DMS79 treated with DMSO at 0.1 percent for 48 hours (cell line): ENCODE measurements around the gene TTYH3.
"Not testable (repeated sequence)": the region's sequence is repeated elsewhere in the genome, so short reads cannot be mapped to it uniquely, and the experiment has no call there.

ENCODE experiments used
- DNase-seq: peaks from one replicate; lab custom pipeline; 2025; lab: John Stamatoyannopoulos, UW

Gene TTYH3

GRCh38 chr7:2688409-2689342, 56.9 kb downstream of the TTYH3 start:
- DNase-seq = no peak

- no peak for DNase-seq
These were observed 57.6 kb downstream of the TTYH3 start for GRCh38 chr7:2689343-2689847.

- DNase-seq = no peak
These were observed 58.3 kb downstream of the TTYH3 start for GRCh38 chr7:2689951-2690705.

DNA sequence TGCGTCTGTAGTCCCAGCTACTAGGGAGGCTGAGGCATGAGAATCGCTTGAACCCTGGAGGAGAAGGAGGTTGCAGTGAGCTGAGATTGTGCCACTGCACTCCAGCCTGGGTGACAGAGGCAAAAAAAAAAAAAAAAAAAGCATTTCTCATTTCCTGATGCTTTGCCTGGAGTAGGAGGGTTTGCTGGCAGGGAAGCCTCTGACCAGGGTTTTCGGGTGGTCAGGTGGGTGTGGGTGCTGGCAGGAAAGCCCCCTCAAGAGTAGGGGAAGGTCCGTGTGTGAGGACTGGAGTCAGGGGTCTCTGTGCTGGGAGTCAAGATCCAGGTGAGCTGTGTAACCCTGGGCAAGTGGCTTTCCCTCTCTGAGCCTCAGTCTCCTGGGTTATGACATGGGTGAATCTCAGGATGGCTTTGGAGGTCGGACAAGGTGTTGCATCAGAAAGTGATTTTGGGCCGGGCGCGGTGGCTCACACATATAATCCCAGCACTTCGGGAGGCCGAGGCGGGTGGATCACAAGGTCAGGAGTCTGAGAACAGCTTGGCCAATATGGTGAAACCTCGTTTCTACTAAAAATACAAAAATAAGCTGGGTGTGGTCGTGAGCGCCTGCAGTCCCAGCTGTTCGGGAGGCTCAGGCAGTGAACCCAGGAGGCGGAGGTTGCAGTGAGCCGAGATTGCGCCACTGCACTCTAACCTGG, 59.4 kb downstream of the TTYH3 start:
- no peak for DNase-seq

DNA sequence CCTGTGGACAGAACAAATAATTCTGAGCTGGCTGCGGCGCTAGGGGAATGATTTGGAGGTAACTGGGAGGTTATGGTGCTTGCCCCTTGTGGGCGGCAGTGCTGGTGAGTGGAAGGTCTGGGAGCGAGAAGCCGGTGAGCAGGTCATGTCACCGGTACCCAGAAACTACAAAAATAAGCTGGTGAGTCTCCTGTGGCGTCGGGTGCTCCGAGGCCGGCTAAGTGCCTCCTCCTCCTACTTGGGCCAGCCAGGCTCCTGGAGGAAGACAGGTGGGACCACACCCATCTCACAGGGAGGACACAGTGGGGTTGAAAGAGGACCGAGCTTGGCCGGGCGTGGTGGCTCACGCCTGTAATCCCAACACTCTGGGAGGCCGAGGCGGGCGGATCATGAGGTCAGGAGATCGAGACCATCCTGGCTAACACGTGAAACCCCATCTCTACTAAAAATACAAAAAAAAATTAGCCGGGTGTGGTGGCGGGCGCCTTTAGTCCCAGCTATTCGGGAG, 60.2 kb downstream of the TTYH3 start:
- DNase-seq = not testable (repeated sequence)

DNA sequence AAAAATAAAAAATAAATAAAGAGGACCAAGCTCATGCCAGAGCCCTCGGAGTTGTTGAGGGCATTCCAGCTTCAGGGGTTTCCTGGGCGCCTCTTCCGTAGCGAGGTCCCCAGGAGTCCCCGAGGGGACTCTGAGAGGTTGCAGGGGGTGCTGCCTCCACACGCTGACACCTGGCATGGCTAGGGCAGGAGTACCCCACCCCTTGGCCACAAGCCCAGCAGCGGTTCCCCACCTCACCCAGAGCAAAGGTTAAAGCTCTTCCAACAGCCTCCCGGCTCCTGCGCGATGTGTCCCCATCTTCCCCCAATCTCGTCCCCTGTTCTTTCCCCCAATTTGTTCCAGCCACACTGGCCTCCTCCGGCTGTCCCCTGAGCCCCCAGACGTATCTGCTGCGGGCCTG, 60.8 kb downstream of the TTYH3 start:
- no peak for DNase-seq

DNA sequence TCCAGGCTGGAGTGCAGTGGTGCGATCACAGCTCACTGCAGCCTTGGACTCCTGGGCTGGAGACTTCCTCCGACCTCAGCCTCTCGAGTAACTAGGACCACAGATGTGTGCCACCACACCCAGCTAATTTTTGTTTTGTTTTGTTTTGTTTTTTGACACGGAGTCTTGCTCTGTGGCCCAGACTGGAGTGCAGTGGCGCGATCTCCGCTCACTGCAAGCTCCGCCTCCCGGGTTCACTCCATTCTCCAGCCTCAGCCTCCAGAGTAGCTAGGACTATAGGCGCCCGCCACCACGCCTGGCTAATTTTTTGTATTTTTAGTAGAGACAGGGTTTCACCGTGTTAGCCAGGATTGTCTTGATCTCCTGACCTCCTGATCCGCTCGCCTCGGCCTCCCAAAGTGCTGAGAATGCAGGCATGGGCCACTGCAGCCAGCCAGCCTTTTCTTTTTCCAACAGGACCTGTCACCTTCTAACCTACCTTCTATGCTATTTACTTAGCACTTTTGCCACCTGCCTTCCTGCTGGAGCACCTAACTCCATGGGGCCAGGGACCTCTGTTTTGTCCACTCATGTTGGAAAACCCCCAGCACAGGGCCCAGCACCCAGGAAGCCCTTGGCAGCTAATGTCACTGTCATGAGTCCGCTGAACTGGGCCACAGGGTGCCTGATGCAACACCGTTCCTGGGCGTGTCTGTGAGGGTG, 61.8 kb downstream of the TTYH3 start:
- not testable (repeated sequence) for DNase-seq

DNA sequence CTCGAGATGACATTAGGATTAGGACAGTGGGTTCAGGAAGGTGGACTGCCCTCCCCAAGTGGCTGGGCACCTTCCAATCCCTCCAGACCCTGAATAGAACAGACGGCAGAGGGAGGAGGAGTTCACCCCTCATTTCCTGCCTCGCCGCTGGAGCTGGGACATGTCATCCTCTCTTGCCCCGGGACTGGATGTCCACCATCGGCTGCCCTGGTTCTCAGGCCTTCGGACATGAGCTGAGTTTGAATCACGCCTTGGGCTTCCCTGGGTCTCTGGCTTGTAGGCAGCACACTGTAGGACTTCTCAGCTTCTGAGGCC, 62.3 kb downstream of the TTYH3 start:
- DNase-seq = not testable (repeated sequence)

DNA sequence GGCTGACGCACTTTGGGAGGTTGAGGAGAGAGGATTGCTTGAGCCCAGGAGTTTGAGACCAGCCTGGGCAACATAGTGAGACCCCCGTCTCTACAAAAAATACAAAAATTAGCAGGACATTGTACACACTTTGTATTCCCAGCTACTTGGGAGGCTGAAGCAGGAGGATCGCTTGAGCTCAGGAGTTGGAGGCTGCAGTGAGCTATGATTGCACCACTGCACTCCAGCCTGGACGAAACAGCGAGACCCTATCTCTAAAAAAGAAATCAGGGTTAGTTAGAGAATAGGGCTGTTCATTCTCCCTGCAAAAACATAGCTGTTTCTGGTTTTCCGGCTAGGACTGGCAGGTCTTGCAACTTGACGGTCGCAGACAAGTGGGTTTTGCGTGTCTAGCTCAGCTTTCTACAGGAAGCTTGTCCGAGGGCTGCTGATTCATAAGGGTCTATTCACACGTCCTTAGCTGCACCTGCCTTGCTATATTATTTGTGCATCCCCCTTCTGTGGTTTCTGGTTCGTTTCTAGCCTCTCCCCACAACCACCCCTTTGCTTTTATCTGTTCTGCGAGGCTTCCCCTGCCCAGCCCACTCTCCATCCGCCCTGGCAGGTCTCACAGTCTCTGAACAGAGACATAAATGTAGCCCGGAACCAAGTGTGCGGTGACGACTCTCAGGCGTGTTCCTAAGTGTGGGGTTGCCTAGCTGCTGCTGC, 66.9 kb downstream of the TTYH3 start:
- DNase-seq = peak; percentile 74

DNA sequence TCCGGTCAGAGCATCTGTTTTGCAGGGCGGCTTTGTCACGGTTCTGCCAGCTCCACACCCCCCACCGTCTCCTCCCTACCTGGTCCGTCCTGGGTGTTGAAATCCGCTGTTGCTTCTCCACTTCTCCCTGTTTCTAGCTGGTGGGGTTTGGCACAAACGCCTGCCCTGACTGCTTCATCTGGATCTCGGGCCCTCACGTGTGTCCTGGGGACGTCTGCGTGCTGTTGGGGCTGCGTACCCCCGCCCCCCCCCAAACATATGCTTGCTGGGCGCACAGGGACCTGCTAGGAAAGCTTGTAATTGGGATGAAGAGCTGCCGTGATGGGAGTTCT, 67.5 kb downstream of the TTYH3 start:
- no peak for DNase-seq

DNA sequence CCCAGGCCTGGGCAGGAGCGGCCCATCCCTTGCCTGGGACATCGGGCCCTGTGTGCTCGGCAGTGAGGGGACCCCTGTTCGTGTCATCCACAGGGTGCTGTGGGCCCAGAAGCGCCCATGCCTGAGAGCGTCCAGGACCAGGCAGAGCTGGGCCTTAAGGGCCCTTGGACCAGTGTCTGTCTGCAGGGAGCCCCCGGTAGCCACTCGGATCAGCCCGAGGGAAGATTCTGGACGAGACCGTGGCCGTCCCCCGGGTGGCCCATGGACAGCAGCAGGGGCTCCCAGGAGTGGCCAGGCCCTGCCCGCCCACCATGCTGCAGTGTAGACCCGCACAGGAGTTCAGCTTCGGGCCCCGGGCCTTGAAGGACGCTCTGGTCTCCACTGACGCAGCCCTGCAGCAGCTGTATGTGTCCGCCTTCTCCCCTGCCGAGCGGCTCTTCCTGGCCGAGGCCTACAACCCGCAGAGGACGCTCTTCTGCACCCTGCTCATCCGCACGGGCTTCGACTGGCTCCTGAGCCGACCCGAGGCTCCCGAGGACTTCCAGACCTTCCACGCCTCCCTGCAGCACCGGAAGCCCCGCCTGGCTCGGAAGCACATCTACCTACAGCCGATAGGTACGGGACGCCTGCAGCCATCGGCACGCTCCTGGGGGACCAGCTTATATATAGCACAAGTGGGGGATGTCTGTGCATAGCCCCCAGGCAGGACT, 68.5 kb downstream of the TTYH3 start:
- DNase-seq = no peak

GRCh38 chr7:2701424-2701823, 69.6 kb downstream of the TTYH3 start:
- no peak for DNase-seq

DNA sequence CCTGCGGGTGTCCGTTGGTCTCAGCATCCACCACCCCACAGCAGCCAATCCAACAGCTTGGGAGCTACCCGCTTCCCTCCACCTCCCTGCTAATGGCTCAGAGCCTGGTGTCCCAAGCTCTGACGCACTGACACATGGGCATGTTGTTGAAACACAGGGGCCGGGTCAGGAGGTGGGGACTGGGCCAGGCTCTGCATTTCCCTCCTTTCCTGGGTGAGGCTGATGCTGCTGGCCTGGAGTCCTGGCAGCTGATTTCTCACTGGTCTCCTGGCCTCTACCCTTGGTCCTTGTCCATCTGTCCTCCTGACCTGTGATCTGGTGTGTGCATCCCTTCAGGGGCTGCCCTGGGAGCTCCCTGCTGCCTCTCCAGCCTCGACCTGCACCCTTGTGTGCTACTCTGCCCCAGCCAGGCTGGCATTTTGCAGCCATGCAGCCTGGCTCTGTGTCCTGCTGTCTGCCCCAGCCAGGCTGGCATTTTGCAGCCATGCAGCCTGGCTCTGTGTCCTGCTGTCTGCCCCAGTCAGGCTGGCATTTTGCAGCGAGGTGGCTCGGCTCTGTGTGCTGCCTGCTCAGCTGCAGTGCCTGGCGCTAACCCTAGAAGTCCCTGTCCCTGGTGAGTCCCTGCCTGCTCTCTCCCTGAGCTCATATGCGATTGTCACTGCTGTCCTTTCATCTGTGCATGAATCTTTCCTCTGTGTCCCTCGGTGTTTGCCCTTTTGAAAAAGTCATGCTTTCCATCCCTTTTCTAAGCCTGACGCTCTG, 70.2 kb downstream of the TTYH3 start:
- DNase-seq = no peak

- DNase-seq = no peak
These were observed 70.8 kb downstream of the TTYH3 start for GRCh38 chr7:2702594-2702957.

- no peak for DNase-seq
These were observed 73.7 kb downstream of the TTYH3 start for GRCh38 chr7:2705371-2706096.

DNA sequence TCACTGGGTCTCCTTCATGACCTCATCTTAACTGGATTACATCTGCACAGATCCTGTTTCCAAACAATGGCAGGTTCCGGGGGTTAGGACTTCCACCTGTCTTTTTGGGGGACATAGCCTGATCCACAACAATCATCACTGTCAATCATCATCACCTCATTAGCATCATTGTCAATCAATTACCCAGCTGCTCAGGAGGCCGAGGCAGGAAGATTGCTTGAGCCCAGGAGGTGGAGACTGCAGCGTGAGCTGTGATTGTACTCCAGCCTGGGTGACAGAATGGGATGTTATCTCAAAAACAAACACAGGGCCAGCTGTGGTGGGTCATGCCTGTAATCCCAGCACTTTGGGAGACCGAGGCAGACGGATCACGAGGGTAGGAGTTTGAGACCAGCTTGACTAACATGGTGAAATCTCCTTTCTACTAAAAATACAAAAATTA, 74.9 kb downstream of the TTYH3 start:
- no peak for DNase-seq

- DNase-seq = no peak
These were observed 75.7 kb downstream of the TTYH3 start for GRCh38 chr7:2707481-2707880.

GRCh38 chr7:2708041-2708440, 76.3 kb downstream of the TTYH3 start:
- DNase-seq = no peak
